H1 (cell line): ENCODE data around the gene PDE8B. TPM values are rescaled to one million over a fixed set of nuclear protein-coding genes. Genes with fewer than 3 reads are reported as not detected.

Source experiments
- CTCF ChIA-PET: fragments of 300-600 bp; sonication (Branson Sonifier 250); formaldehyde crosslinking; loops from one replicate; lab custom pipeline; 2021; ENCODE audit not compliant: partially characterized antibody; lab: Charles Lee
- POLR2A ChIA-PET: fragments of 300-600 bp; sonication (Branson Sonifier 250); formaldehyde crosslinking; loops from one replicate; lab custom pipeline; 2021; ENCODE audit warnings: inconsistent platforms; ENCODE audit not compliant: partially characterized antibody; lab: Charles Lee
- DNase-seq, 2 experiments: peaks; one replicate each; pipeline versions ENCODE4 v3.0.0 to v3.0.0-alpha.2; 2010 to 2022; ENCODE audit warnings: low spot score in 2 of 2, low read depth in 1 of 2, mixed read lengths in 1 of 2
- FAIRE-seq: peaks from 2 replicates; lab custom pipeline; 2011; peaks lifted over from hg19 to GRCh38; lab: Jason Lieb, UNC
- H2AFZ ChIP-seq: 2 replicates; pipeline ENCODE4 v1.8.1; 2012; ENCODE audit warnings: low read length, inconsistent platforms
- H2AK5ac ChIP-seq: 2 replicates; pipeline ENCODE4 v1.6.1; 2013; ENCODE audit warnings: low read depth, low read length
- H2BK120ac ChIP-seq: replicated peaks from 2 replicates; pipeline ENCODE3; 2013; ENCODE audit warnings: low read depth, low read length, inconsistent platforms
- H2BK12ac ChIP-seq: 2 replicates; pipeline ENCODE4 v1.6.1; 2013; ENCODE audit warnings: low read depth, low read length
- H2BK15ac ChIP-seq: 2 replicates; pipeline ENCODE4 v1.6.1; 2013; ENCODE audit warnings: low read length
- H2BK20ac ChIP-seq: 2 replicates; pipeline ENCODE4 v1.6.1; 2013; ENCODE audit warnings: low read length
- H2BK5ac ChIP-seq: 2 replicates; pipeline ENCODE4 v1.6.1; 2013; ENCODE audit warnings: low read depth, low read length
- H3K14ac ChIP-seq: 2 replicates; pipeline ENCODE4 v1.6.1; 2013; ENCODE audit warnings: inconsistent platforms; ENCODE audit not compliant: insufficient read length
- H3K18ac ChIP-seq: 2 replicates; pipeline ENCODE4 v1.6.1; 2013; ENCODE audit warnings: low read length; ENCODE audit errors: extremely low read depth
- H3K23ac ChIP-seq: 2 replicates; pipeline ENCODE4 v1.6.1; 2013; ENCODE audit warnings: inconsistent platforms; ENCODE audit not compliant: insufficient read length
- H3K23me2 ChIP-seq: 2 replicates; pipeline ENCODE4 v1.6.1; 2013; ENCODE audit warnings: low read depth, low read length
- H3K27ac ChIP-seq: 2 replicates; pipeline ENCODE4 v1.6.1; 2011; ENCODE audit warnings: low read depth, low read length, inconsistent platforms
- H3K27me3 ChIP-seq, 4 experiments: replicated peaks in 1 of 4; 1 replicate in 1 of 4; 2 replicates in 3 of 4; pipeline versions ENCODE4 v1.6.1 to v1.8.1; 2011 to 2013; ENCODE audit warnings: low read length in 3 of 4, mild to moderate bottlenecking in 3 of 4, inconsistent platforms in 2 of 4, mixed read lengths in 2 of 4, moderate library complexity in 1 of 4; ENCODE audit not compliant: control insufficient read depth in 3 of 4, insufficient read depth in 3 of 4; ENCODE audit errors: extremely low read depth in 1 of 4
- H3K36me3 ChIP-seq, 4 experiments: 2 replicates each; pipeline versions ENCODE4 v1.6.1 to v1.8.1; 2011 to 2013; ENCODE audit warnings: mild to moderate bottlenecking in 4 of 4, low read length in 3 of 4, moderate library complexity in 2 of 4, control low read depth in 1 of 4, inconsistent platforms in 1 of 4; ENCODE audit not compliant: insufficient read depth in 4 of 4, control insufficient read depth in 2 of 4
- H3K4ac ChIP-seq: replicated peaks from 2 replicates; pipeline ENCODE3; 2013; ENCODE audit warnings: low read length, low read depth, mixed read lengths, inconsistent platforms; ENCODE audit not compliant: insufficient read length
- H3K4me1 ChIP-seq, 4 experiments: replicated peaks in 1 of 4; 1 replicate in 1 of 4; 2 replicates in 3 of 4; pipeline versions ENCODE4 v1.6.1 to v1.8.1; 2011 to 2013; ENCODE audit warnings: low read length in 3 of 4, inconsistent platforms in 2 of 4, mixed read lengths in 1 of 4; ENCODE audit not compliant: insufficient read depth in 4 of 4, control insufficient read depth in 3 of 4
- H3K4me2 ChIP-seq, 2 experiments: 2 replicates each; pipeline versions ENCODE4 v1.6.1 to v1.8.1; 2011 to 2013; ENCODE audit warnings: low read depth in 2 of 2, low read length in 2 of 2, control low read depth in 1 of 2, inconsistent platforms in 1 of 2, mild to moderate bottlenecking in 1 of 2; ENCODE audit not compliant: insufficient read depth in 1 of 2
- H3K4me3 ChIP-seq, 4 experiments: fragments of 200-600, 300-600 bp in 1 of 4; sonication (generic), shearing (Covaris generic), sonication (Bioruptor Twin) in 1 of 4; 2 replicates each; pipeline versions ENCODE4 v1.5.1 to v1.8.1; 2011 to 2016; ENCODE audit warnings: low read length in 4 of 4, low read depth in 3 of 4, control low read depth in 2 of 4, inconsistent platforms in 2 of 4, mild to moderate bottlenecking in 2 of 4, mixed read lengths in 1 of 4, moderate library complexity in 1 of 4; ENCODE audit not compliant: insufficient read depth in 2 of 4; ENCODE audit errors: extremely low read depth in 1 of 4
- H3K56ac ChIP-seq: replicated peaks from 2 replicates; pipeline ENCODE3; 2013; ENCODE audit warnings: low read depth, mild to moderate bottlenecking, mixed read lengths, low read length, inconsistent platforms; ENCODE audit not compliant: insufficient read length
- H3K79me1 ChIP-seq: 2 replicates; pipeline ENCODE4 v1.6.1; 2013; ENCODE audit warnings: low read depth, low read length, control low read depth
- H3K79me2 ChIP-seq, 2 experiments: 2 replicates each; pipeline versions ENCODE4 v1.6.1 to v1.8.1; 2012 to 2013; ENCODE audit warnings: low read length in 2 of 2, mild to moderate bottlenecking in 2 of 2, inconsistent platforms in 1 of 2; ENCODE audit not compliant: insufficient read depth in 2 of 2, control insufficient read depth in 1 of 2
- H3K9ac ChIP-seq, 4 experiments: replicated peaks in 1 of 4; 1 replicate in 1 of 4; 2 replicates in 3 of 4; pipeline versions ENCODE4 v1.6.1 to v1.8.1; 2011 to 2013; ENCODE audit warnings: low read depth in 3 of 4, low read length in 3 of 4, control low read depth in 2 of 4, mild to moderate bottlenecking in 2 of 4, moderate library complexity in 2 of 4, inconsistent platforms in 1 of 4; ENCODE audit errors: extremely low read depth in 1 of 4
- H3K9me3 ChIP-seq, 2 experiments: 2 replicates each; pipeline versions ENCODE4 v1.6.1 to v1.8.1; 2012 to 2013; ENCODE audit warnings: mild to moderate bottlenecking in 2 of 2, moderate library complexity in 2 of 2, control low read depth in 1 of 2, inconsistent platforms in 1 of 2, low read depth in 1 of 2, low read length in 1 of 2, mixed read lengths in 1 of 2; ENCODE audit not compliant: insufficient read depth in 2 of 2
- H4K20me1 ChIP-seq, 2 experiments: replicated peaks in 1 of 2; 2 replicates each; pipeline versions ENCODE3 to v1.8.1; 2011 to 2013; ENCODE audit warnings: inconsistent platforms in 2 of 2, low read length in 2 of 2, mild to moderate bottlenecking in 1 of 2; ENCODE audit not compliant: insufficient read depth in 2 of 2, control insufficient read depth in 1 of 2
- H4K5ac ChIP-seq: 2 replicates; pipeline ENCODE4 v1.6.1; 2013; ENCODE audit warnings: low read length, low read depth, mixed read lengths, inconsistent platforms; ENCODE audit not compliant: insufficient read length
- H4K8ac ChIP-seq: 2 replicates; pipeline ENCODE4 v1.8.0; 2013; ENCODE audit warnings: mild to moderate bottlenecking, moderate library complexity, low read length, inconsistent platforms; ENCODE audit not compliant: insufficient read depth; ENCODE audit errors: extremely low read depth
- H4K91ac ChIP-seq: replicated peaks from 2 replicates; pipeline ENCODE3; 2013; ENCODE audit warnings: low read length, mixed read lengths, inconsistent platforms; ENCODE audit not compliant: insufficient read length
- EZH2 ChIP-seq: fragments of 200-600 bp; sonication (generic); IDR thresholded peaks from 2 replicates; pipeline ENCODE4 v1.7.1; 2012; ENCODE audit warnings: low read depth, mild to moderate bottlenecking, moderate library complexity, low read length, inconsistent platforms; ENCODE audit not compliant: severe bottlenecking
- WGBS, 2 experiments: shearing (Covaris generic) in 1 of 2; methylation state at CpG; one replicate each; pipeline versions ENCODE4 v1.1.6 to v1.1.7; 2013 to 2015; ENCODE audit warnings: low lambda C conversion rate in 2 of 2, mixed read lengths in 2 of 2, inconsistent platforms in 1 of 2, low coverage in 1 of 2, missing lambda C conversion rate in 1 of 2; ENCODE audit not compliant: insufficient replicate concordance in 2 of 2, insufficient coverage in 1 of 2, insufficient read length in 1 of 2; ENCODE audit errors: extremely low coverage in 1 of 2, missing lambda C conversion rate in 1 of 2; 5-methylcytosine and 5-hydroxymethylcytosine counted together
- polyA plus RNA-seq, 7 experiments: library from polyadenylated mRNA; depleted of rRNA in 3 of 7; stranded (reverse) in 5 of 7; unstranded in 2 of 7; fragments of >200 nt in 5 of 7; fragments of 200-250 nt in 2 of 7; gene quantifications; 1 replicate in 5 of 7; 2 replicates in 1 of 7; 4 replicates in 1 of 7; pipeline versions ENCODE4 v1.2.1 to v1.2.3, GENCODE V29; 2011 to 2013; ENCODE audit warnings: missing spikeins in 2 of 7, mixed read lengths in 2 of 7
- total RNA-seq: library from RNA; stranded (reverse); fragmentation: NEBNext Ultra II Directional; extraction: Animal tissue kit (Norgen Biotek cat#: 25700); gene quantifications from 2 replicates; pipeline ENCODE4 v1.2.1, GENCODE V29; 2021

Gene PDE8B
- total and polyA plus RNA-seq, 2 of the 8 experiments (the other 6 are each of a cell fraction or from before 2014, with no cell fraction given): 0.32 to 1.1 TPM

GRCh38 chr5:77379558-77380061, 169.1 kb downstream of the PDE8B start:
- Histone ChIP-seq H4K91ac (no peak overlapping the region), H3K4ac (no peak overlapping the region), H3K4me1 (peaks cover 0 to 12% (median 6%) of the 10 kb centered on the region in 4 experiments; a peak in 2 of 7 replicates), H2BK20ac (no peak overlapping the region), H3K14ac (no peak overlapping the region), H4K5ac (no peak overlapping the region), H3K9ac (no peak overlapping the region), H3K23me2 (no peaks in the 10 kb centered on the region), H3K27ac (no peak overlapping the region), H3K9me3 (no peaks in the 10 kb centered on the region), H2BK5ac (no peak overlapping the region), H4K20me1 (no peaks in the 10 kb centered on the region), H3K27me3 (no peaks in the 10 kb centered on the region), H2BK120ac (no peak overlapping the region), H2AFZ (no peak overlapping the region), H3K4me2 (no peak overlapping the region), H4K8ac (no peak overlapping the region), H3K79me1 (no peaks in the 10 kb centered on the region), H3K4me3 (no peak overlapping the region), H3K36me3 (no peaks in the 10 kb centered on the region; a peak in 1 of 8 replicates), H2AK5ac (no peak overlapping the region), H3K56ac (no peak overlapping the region), H3K79me2 (no peaks in the 10 kb centered on the region), H3K23ac (no peak overlapping the region), H3K18ac (no peak overlapping the region), H2BK15ac (no peak overlapping the region), H2BK12ac (no peak overlapping the region)
- FAIRE-seq: no peak
- POLR2A ChIA-PET: interaction anchor here (1.4 kb wide), 1 partner anchor 292 kb away, joined by 3 read pairs; the partner anchor contains the start of gene ZBED3
- DNase-seq: no peak
- 80% methylated on average over 6 of the region's 6 CpGs; no CpG with 5 or more reads in 1 of the 2 experiments for WGBS, 2 experiments
- CTCF ChIA-PET: interaction anchor here (1.0 kb wide), 1 partner anchor 12 kb away, joined by 3 read pairs; no protein-coding TSS in a partner anchor
- TF ChIP-seq EZH2: no peak
